ENCODE data around the gene TFCP2L1. TPM values are rescaled to one million over a fixed set of nuclear protein-coding genes. Genes with fewer than 3 reads are reported as not detected.

Gene TFCP2L1
- total RNA-seq, 1 experiment from 2014 or later, result 2.4 TPM

- intact Hi-C loops (cut with micrococcal nuclease), result no loop called here
- ATAC-seq (no peak), DNase-seq (no peak)
- Histone ChIP-seq H3K4me2 (ENCODE audit: low read length) (no peak overlapping the region), H3K27ac (ENCODE audit: low read length) (no peak overlapping the region), H4K20me1 (ENCODE audit: low read length) (no peaks in the 10 kb centered on the region), H3K9me3 (ENCODE audit: low read length) (no peaks in the 10 kb centered on the region), H3K4me3 (ENCODE audit: low read length) (no peak overlapping the region), H3K9ac (ENCODE audit: low read length) (no peak overlapping the region), H3K27me3 (ENCODE audit: low read length) (no peaks in the 10 kb centered on the region), H3K4me1 (ENCODE audit: insufficient read depth, low read length) (no peaks in the 10 kb centered on the region), H3K9me2 (replicated peaks; ENCODE audit: low read length) (no peaks in the 10 kb centered on the region), H3F3A (ENCODE audit: low read length, unreplicated experiment) (no peaks in the 10 kb centered on the region), H3K36me3 (ENCODE audit: low read depth, low read length) (no peaks in the 10 kb centered on the region), H3K79me2 (ENCODE audit: low read length) (no peaks in the 10 kb centered on the region), H2AFZ (ENCODE audit: low read length) (no peak overlapping the region)
- TF ChIP-seq, protein P1, sequence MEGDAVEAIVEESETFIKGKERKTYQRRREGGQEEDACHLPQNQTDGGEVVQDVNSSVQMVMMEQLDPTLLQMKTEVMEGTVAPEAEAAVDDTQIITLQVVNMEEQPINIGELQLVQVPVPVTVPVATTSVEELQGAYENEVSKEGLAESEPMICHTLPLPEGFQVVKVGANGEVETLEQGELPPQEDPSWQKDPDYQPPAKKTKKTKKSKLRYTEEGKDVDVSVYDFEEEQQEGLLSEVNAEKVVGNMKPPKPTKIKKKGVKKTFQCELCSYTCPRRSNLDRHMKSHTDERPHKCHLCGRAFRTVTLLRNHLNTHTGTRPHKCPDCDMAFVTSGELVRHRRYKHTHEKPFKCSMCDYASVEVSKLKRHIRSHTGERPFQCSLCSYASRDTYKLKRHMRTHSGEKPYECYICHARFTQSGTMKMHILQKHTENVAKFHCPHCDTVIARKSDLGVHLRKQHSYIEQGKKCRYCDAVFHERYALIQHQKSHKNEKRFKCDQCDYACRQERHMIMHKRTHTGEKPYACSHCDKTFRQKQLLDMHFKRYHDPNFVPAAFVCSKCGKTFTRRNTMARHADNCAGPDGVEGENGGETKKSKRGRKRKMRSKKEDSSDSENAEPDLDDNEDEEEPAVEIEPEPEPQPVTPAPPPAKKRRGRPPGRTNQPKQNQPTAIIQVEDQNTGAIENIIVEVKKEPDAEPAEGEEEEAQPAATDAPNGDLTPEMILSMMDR (conservative IDR thresholded peaks at IDR 0.05; ENCODE audit: low read depth, low read length), result no peak
- no peak for TF ChIP-seq EZH2phosphoT487 (IDR thresholded peaks at IDR 0.05; ENCODE audit: borderline replicate concordance, low read length)
- TF ChIP-seq EZH2 (IDR thresholded peaks at IDR 0.05; ENCODE audit: low read length, unreplicated experiment), result no peak
- ChIA-PET CTCF (interaction anchor here (0.9 kb wide), 1 partner anchor 16 kb away, joined by 6 read pairs; no protein-coding TSS in a partner anchor), POLR2A (ENCODE audit: unreplicated experiment) (no interaction called here)
- no TSS peak for BruUV-seq (replicated peaks)
These were observed 11.1 kb upstream of the TFCP2L1 start for GRCh38 chr2:121295911-121296650.

DNA sequence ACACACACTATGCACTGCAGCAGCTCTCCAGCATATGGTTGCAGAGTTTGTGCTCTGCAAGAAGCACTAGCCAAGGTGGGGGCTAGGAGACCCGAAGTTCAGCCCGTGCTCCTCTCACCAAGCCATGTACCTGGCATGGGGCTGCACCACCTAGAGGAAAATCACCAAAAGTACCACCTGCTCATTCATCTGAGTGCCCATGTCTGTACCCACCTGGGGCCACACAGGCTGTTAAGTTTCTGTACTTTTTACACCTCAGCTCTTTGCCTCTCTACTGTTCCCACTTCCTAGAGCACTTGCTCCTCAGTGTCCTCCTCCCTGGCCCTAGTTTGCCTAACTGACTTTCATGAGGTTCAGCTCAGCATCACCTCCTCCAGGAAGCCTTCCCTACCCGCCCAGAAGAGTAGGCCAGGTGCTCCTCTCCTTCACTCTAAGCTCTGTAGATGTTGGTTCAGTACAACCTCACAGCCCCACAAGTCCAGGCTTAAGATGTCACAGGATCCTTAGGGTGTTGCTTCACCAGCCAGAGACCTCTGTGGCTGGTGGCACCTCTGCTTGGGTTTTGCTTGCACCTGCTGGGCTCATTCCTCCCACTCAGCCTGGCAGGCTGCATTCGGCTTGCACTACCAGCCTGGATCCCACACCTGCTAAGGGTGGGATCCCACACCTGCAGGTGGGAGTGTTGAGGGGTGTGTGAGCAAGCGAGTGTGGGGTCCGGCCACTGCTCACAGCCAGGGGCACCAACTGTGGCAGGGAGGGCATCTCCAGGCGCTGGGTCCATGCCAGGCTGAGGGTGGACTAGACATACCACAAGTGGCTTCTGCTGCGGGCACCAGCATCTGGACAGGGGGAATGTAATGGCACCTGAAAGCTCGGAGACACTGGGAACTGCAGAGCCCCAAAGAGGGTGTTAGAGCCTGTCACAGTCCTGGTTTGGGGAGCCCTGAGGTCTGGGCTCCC is 10.2 kb upstream of the TFCP2L1 start:
- H2AFZ ChIP-seq (ENCODE audit: low read length), result no peak overlapping the region
- no peaks in the 10 kb centered on the region for H3K79me2 ChIP-seq (ENCODE audit: low read length)
- ATAC-seq (no peak), DNase-seq (no peak)
- no peaks in the 10 kb centered on the region for H3F3A ChIP-seq (ENCODE audit: low read length, unreplicated experiment)
- no peak overlapping the region for H3K27ac ChIP-seq (ENCODE audit: low read length)
- no peaks in the 10 kb centered on the region for H3K36me3 ChIP-seq (ENCODE audit: low read depth, low read length)
- H3K27me3 ChIP-seq (ENCODE audit: low read length), result no peaks in the 10 kb centered on the region
- H3K9me3 ChIP-seq (ENCODE audit: low read length), result no peaks in the 10 kb centered on the region
- POLR2A ChIA-PET (ENCODE audit: unreplicated experiment), result no interaction called here
- intact Hi-C loops (cut with micrococcal nuclease), result no loop called here
- H4K20me1 ChIP-seq (ENCODE audit: low read length), result no peaks in the 10 kb centered on the region
- no TSS peak for BruUV-seq (replicated peaks)
- H3K4me3 ChIP-seq (ENCODE audit: low read length), result no peak overlapping the region
- no peak for TF ChIP-seq EZH2 (IDR thresholded peaks at IDR 0.05; ENCODE audit: low read length, unreplicated experiment)
- no peak for TF ChIP-seq EZH2phosphoT487 (IDR thresholded peaks at IDR 0.05; ENCODE audit: borderline replicate concordance, low read length)
- TF ChIP-seq, protein P1 (conservative IDR thresholded peaks at IDR 0.05; ENCODE audit: low read depth, low read length), result peak; percentile 18; the same call in 1 of the 2 replicates
- CTCF ChIA-PET, result no interaction called here
- no peaks in the 10 kb centered on the region for H3K9me2 ChIP-seq (replicated peaks; ENCODE audit: low read length)
- no peaks in the 10 kb centered on the region for H3K4me1 ChIP-seq (ENCODE audit: insufficient read depth, low read length)
- H3K9ac ChIP-seq (ENCODE audit: low read length), result no peak overlapping the region
- H3K4me2 ChIP-seq (ENCODE audit: low read length), result no peak overlapping the region
